GM23338 (cell line): Measurements from ENCODE around the gene LMAN1L. TPM values are rescaled to one million over a fixed set of nuclear protein-coding genes. Genes with fewer than 3 reads are reported as not detected.

ENCODE experiments used
- ATAC-seq: fragments of 200-7000 bp; cut with Tn5 transposase; 3 replicates; pipeline ENCODE4 v1.9.1; 2020
- DNase-seq: peaks from one replicate; pipeline ENCODE4 v3.0.0-alpha.2; 2015; ENCODE audit warnings: low spot score
- H2AFZ ChIP-seq: fragments of 200-600 bp; sonication (generic); 2 replicates; pipeline ENCODE4 v1.8.0; 2016; ENCODE audit warnings: antibody characterized with exemption, mild to moderate bottlenecking, moderate library complexity
- H3F3A ChIP-seq: fragments of 200-600 bp; sonication (generic); replicated peaks from 2 replicates; pipeline ENCODE4 v1.8.0; 2017; ENCODE audit warnings: antibody characterized with exemption, mixed run types, low read depth
- H3K27ac ChIP-seq: fragments of 200-600 bp; sonication (generic); 2 replicates; pipeline ENCODE4 v1.6.1; 2016; ENCODE audit warnings: low read depth
- H3K27me3 ChIP-seq: fragments of 200-600 bp; sonication (generic); 2 replicates; pipeline ENCODE4 v1.8.0; 2016; ENCODE audit warnings: mild to moderate bottlenecking, mixed run types, moderate library complexity; ENCODE audit not compliant: insufficient read depth
- H3K36me3 ChIP-seq: fragments of 200-600 bp; sonication (generic); 2 replicates; pipeline ENCODE4 v1.8.0; 2016; ENCODE audit warnings: mild to moderate bottlenecking; ENCODE audit not compliant: insufficient read depth
- H3K4me1 ChIP-seq: fragments of 200-600 bp; sonication (generic); 2 replicates; pipeline ENCODE4 v1.8.0; 2016; ENCODE audit warnings: mild to moderate bottlenecking, moderate library complexity; ENCODE audit not compliant: insufficient read depth
- H3K4me2 ChIP-seq: fragments of 200-600 bp; sonication (generic); 2 replicates; pipeline ENCODE4 v1.7.1; 2017; ENCODE audit warnings: mixed run types
- H3K4me3 ChIP-seq: fragments of 200-600 bp; sonication (generic); 2 replicates; pipeline ENCODE4 v1.6.1; 2016; ENCODE audit warnings: mixed run types
- H3K79me2 ChIP-seq: fragments of 200-600 bp; sonication (generic); replicated peaks from 2 replicates; pipeline ENCODE4 v1.8.0; 2017; ENCODE audit warnings: mild to moderate bottlenecking; ENCODE audit not compliant: insufficient read depth
- H3K9me2 ChIP-seq: fragments of 200-600 bp; sonication (generic); 2 replicates; pipeline ENCODE4 v1.8.0; 2017; ENCODE audit not compliant: insufficient read depth
- H4K20me1 ChIP-seq: fragments of 200-600 bp; sonication (generic); replicated peaks from 2 replicates; pipeline ENCODE4 v1.8.0; 2017; ENCODE audit warnings: mild to moderate bottlenecking; ENCODE audit not compliant: insufficient read depth
- H3K27ac Mint-ChIP-seq: 2 replicates; pipeline ENCODE4 v1.8.0; 2020; ENCODE audit warnings: inconsistent platforms, mild to moderate bottlenecking, moderate library complexity, mixed read lengths
- H3K27me3 Mint-ChIP-seq: 3 replicates; pipeline ENCODE4 v1.8.0; 2022; ENCODE audit warnings: low read depth, mild to moderate bottlenecking, moderate library complexity, mixed read lengths, inconsistent platforms; ENCODE audit not compliant: insufficient read depth, poor library complexity
- H3K36me3 Mint-ChIP-seq: 3 replicates; pipeline ENCODE4 v1.8.0; 2021; ENCODE audit warnings: low read depth, mild to moderate bottlenecking, inconsistent platforms, moderate library complexity, mixed read lengths
- H3K4me1 Mint-ChIP-seq: 3 replicates; pipeline ENCODE4 v1.8.0; 2020; ENCODE audit warnings: mild to moderate bottlenecking, inconsistent platforms, mixed read lengths
- H3K4me3 Mint-ChIP-seq: 3 replicates; pipeline ENCODE4 v1.8.0; 2021; ENCODE audit warnings: moderate library complexity, mild to moderate bottlenecking, inconsistent platforms, mixed read lengths
- H3K9me3 Mint-ChIP-seq: 3 replicates; pipeline ENCODE4 v1.8.0; 2020; ENCODE audit warnings: moderate library complexity, mild to moderate bottlenecking, inconsistent platforms, mixed read lengths
- CREB1 ChIP-seq: fragments of 250-450 bp; sonication (Bioruptor Pico); IDR thresholded peaks from 2 replicates; pipeline ENCODE4 v1.5.0; 2020; ENCODE audit warnings: low read depth, mild to moderate bottlenecking, moderate library complexity
- EZH2 ChIP-seq: fragments of 200-600 bp; sonication (generic); IDR thresholded peaks from one replicate; pipeline ENCODE4 v1.8.0; 2017; ENCODE audit warnings: antibody characterized with exemption, mild to moderate bottlenecking, low read depth; ENCODE audit not compliant: unreplicated experiment
- EZH2phosphoT487 ChIP-seq: fragments of 200-600 bp; sonication (generic); IDR thresholded peaks from one replicate; pipeline ENCODE4 v1.8.1; 2018; ENCODE audit warnings: antibody characterized with exemption; ENCODE audit not compliant: unreplicated experiment
- POLR2AphosphoS5 ChIP-seq: IDR thresholded peaks from 2 replicates; pipeline ENCODE4 v1.6.1; 2016; ENCODE audit warnings: antibody characterized with exemption, low read depth
- ZNF114 ChIP-seq: fragments of 250-450 bp; sonication (Bioruptor Pico); IDR thresholded peaks from 2 replicates; pipeline ENCODE4 v1.5.0; 2020; ENCODE audit warnings: mild to moderate bottlenecking, moderate library complexity
- polyA plus RNA-seq: library from polyadenylated mRNA; unstranded; fragments of >200 nt; fragmentation: Nextera tagmentation; extraction: Ambion mirVana; gene quantifications from 2 replicates; pipeline ENCODE4 v1.2.1, GENCODE V29; 2016
- total RNA-seq: library from RNA; depleted of rRNA; stranded (reverse); fragments of >200 nt; shearing (Covaris generic); gene quantifications from 2 replicates; pipeline ENCODE4 v1.2.3, GENCODE V29; 2014
- TF ChIP-seq, protein P1 (sequence below), 2 experiments: fragments of 200-600 bp in 1 of 2; sonication (generic) in 1 of 2; conservative IDR thresholded peaks; 2 replicates each; pipeline versions ENCODE4 v1.5.1 to v1.6.1; 2016 to 2017; ENCODE audit warnings: antibody characterized with exemption in 2 of 2, low read depth in 2 of 2, mild to moderate bottlenecking in 2 of 2, moderate library complexity in 1 of 2
- TF ChIP-seq, protein P2 (sequence below): IDR thresholded peaks from one replicate; pipeline ENCODE4 v1.6.1; 2018; ENCODE audit warnings: antibody characterized with exemption; ENCODE audit not compliant: unreplicated experiment
- TF ChIP-seq, protein P3 (sequence below): fragments of 250-450 bp; sonication (Bioruptor Pico); IDR thresholded peaks from 2 replicates; pipeline ENCODE4 v1.5.0; 2020; ENCODE audit warnings: mild to moderate bottlenecking, moderate library complexity

The LMAN1L gene
- total and polyA plus RNA-seq, 2 experiments from 2014 or later, result not detected

DNA sequence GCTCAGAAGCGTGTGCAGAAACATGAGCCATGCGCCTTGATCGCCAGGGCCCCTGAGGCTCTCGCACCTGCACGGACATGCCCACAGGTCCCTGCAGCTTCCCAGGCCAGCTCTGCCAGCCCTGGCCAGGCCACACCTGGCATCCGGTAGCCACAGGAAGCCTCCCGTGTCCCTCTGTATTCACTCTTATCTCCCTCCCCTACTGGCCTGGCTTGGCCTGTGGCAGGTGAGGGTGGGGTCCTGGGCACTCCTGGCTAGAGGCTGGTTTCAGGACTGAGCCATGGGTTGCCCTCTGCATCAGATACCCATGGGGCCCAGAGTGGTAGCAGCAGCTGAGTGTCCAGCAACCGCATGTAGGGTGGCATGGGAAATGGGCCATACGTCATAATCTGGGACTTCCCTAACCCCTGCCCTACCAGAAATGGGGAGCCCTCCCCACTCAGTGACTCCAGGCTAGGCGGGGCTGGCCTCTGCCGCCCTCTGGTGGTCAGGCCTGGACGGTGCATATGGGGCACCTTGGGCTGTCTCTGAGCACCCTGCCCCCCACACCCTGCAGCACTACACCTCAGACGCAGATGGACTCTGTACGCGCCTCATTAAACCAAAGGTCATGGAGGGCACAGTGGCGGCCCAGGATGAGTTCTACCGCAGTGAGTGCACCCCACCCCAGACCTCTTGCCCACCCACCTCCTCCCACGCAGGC lies 12.6 kb upstream of the LMAN1L start:
- Histone ChIP-seq H2AFZ (no peak overlapping the region), H3K4me1 (peaks cover 3% of the 10 kb centered on the region; the same call in 1 of the 2 replicates), H3K4me2 (0 out of 2 replicates have a peak overlapping the region, but pooled peaks have one; percentile 51), H4K20me1 (peaks cover 9% of the 10 kb centered on the region), H3K27me3 (no peaks in the 10 kb centered on the region), H3K9me2 (no peaks in the 10 kb centered on the region), H3K4me3 (no peak overlapping the region), H3K79me2 (no peaks in the 10 kb centered on the region), H3K27ac (no peak overlapping the region), H3F3A (no peaks in the 10 kb centered on the region), H3K36me3 (no peaks in the 10 kb centered on the region; the same call in 1 of the 2 replicates)
- Mint-ChIP-seq H3K4me1 (peaks cover 6% of the 10 kb centered on the region), H3K27me3 (peaks cover 6% of the 10 kb centered on the region), H3K4me3 (no peak overlapping the region), H3K9me3 (no peaks in the 10 kb centered on the region), H3K27ac (no peak overlapping the region), H3K36me3 (peaks cover 19% of the 10 kb centered on the region)
- DNase-seq, result peak; percentile 85
- TF ChIP-seq EZH2 (no peak), ZNF114 (CRISPR knock-in tag) (no peak), EZH2phosphoT487 (no peak), CREB1 (peak; percentile 68), POLR2AphosphoS5 (no peak)
- TF ChIP-seq, protein P1, sequence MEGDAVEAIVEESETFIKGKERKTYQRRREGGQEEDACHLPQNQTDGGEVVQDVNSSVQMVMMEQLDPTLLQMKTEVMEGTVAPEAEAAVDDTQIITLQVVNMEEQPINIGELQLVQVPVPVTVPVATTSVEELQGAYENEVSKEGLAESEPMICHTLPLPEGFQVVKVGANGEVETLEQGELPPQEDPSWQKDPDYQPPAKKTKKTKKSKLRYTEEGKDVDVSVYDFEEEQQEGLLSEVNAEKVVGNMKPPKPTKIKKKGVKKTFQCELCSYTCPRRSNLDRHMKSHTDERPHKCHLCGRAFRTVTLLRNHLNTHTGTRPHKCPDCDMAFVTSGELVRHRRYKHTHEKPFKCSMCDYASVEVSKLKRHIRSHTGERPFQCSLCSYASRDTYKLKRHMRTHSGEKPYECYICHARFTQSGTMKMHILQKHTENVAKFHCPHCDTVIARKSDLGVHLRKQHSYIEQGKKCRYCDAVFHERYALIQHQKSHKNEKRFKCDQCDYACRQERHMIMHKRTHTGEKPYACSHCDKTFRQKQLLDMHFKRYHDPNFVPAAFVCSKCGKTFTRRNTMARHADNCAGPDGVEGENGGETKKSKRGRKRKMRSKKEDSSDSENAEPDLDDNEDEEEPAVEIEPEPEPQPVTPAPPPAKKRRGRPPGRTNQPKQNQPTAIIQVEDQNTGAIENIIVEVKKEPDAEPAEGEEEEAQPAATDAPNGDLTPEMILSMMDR (conservative IDR thresholded peaks at IDR 0.05; ENCODE audit: low read depth in 2 of 2), result peak; percentile 80 to 99
- TF ChIP-seq, protein P2, sequence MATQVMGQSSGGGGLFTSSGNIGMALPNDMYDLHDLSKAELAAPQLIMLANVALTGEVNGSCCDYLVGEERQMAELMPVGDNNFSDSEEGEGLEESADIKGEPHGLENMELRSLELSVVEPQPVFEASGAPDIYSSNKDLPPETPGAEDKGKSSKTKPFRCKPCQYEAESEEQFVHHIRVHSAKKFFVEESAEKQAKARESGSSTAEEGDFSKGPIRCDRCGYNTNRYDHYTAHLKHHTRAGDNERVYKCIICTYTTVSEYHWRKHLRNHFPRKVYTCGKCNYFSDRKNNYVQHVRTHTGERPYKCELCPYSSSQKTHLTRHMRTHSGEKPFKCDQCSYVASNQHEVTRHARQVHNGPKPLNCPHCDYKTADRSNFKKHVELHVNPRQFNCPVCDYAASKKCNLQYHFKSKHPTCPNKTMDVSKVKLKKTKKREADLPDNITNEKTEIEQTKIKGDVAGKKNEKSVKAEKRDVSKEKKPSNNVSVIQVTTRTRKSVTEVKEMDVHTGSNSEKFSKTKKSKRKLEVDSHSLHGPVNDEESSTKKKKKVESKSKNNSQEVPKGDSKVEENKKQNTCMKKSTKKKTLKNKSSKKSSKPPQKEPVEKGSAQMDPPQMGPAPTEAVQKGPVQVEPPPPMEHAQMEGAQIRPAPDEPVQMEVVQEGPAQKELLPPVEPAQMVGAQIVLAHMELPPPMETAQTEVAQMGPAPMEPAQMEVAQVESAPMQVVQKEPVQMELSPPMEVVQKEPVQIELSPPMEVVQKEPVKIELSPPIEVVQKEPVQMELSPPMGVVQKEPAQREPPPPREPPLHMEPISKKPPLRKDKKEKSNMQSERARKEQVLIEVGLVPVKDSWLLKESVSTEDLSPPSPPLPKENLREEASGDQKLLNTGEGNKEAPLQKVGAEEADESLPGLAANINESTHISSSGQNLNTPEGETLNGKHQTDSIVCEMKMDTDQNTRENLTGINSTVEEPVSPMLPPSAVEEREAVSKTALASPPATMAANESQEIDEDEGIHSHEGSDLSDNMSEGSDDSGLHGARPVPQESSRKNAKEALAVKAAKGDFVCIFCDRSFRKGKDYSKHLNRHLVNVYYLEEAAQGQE, result no peak
- TF ChIP-seq, protein P3, sequence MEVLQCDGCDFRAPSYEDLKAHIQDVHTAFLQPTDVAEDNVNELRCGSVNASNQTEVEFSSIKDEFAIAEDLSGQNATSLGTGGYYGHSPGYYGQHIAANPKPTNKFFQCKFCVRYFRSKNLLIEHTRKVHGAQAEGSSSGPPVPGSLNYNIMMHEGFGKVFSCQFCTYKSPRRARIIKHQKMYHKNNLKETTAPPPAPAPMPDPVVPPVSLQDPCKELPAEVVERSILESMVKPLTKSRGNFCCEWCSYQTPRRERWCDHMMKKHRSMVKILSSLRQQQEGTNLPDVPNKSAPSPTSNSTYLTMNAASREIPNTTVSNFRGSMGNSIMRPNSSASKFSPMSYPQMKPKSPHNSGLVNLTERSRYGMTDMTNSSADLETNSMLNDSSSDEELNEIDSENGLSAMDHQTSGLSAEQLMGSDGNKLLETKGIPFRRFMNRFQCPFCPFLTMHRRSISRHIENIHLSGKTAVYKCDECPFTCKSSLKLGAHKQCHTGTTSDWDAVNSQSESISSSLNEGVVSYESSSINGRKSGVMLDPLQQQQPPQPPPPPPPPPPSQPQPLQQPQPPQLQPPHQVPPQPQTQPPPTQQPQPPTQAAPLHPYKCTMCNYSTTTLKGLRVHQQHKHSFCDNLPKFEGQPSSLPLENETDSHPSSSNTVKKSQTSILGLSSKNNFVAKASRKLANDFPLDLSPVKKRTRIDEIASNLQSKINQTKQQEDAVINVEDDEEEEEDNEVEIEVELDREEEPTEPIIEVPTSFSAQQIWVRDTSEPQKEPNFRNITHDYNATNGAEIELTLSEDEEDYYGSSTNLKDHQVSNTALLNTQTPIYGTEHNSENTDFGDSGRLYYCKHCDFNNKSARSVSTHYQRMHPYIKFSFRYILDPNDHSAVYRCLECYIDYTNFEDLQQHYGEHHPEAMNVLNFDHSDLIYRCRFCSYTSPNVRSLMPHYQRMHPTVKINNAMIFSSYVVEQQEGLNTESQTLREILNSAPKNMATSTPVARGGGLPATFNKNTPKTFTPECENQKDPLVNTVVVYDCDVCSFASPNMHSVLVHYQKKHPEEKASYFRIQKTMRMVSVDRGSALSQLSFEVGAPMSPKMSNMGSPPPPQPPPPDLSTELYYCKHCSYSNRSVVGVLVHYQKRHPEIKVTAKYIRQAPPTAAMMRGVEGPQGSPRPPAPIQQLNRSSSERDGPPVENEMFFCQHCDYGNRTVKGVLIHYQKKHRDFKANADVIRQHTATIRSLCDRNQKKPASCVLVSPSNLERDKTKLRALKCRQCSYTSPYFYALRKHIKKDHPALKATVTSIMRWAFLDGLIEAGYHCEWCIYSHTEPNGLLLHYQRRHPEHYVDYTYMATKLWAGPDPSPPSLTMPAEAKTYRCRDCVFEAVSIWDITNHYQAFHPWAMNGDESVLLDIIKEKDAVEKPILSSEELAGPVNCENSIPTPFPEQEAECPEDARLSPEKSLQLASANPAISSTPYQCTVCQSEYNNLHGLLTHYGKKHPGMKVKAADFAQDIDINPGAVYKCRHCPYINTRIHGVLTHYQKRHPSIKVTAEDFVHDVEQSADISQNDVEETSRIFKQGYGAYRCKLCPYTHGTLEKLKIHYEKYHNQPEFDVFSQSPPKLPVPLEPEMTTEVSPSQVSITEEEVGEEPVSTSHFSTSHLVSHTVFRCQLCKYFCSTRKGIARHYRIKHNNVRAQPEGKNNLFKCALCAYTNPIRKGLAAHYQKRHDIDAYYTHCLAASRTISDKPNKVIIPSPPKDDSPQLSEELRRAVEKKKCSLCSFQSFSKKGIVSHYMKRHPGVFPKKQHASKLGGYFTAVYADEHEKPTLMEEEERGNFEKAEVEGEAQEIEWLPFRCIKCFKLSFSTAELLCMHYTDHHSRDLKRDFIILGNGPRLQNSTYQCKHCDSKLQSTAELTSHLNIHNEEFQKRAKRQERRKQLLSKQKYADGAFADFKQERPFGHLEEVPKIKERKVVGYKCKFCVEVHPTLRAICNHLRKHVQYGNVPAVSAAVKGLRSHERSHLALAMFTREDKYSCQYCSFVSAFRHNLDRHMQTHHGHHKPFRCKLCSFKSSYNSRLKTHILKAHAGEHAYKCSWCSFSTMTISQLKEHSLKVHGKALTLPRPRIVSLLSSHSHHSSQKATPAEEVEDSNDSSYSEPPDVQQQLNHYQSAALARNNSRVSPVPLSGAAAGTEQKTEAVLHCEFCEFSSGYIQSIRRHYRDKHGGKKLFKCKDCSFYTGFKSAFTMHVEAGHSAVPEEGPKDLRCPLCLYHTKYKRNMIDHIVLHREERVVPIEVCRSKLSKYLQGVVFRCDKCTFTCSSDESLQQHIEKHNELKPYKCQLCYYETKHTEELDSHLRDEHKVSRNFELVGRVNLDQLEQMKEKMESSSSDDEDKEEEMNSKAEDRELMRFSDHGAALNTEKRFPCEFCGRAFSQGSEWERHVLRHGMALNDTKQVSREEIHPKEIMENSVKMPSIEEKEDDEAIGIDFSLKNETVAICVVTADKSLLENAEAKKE, result no peak
- peak; percentile 98 for ATAC-seq
